OCI-LY7 (cell line): ENCODE measurements around the gene B9D2.

Experiments
- EZH2phosphoT487 ChIP-seq: fragments of 200-600 bp; sonication (generic); IDR thresholded peaks from 2 replicates; pipeline ENCODE4 v1.6.1; 2018; ENCODE audit warnings: low read depth, borderline replicate concordance, mild to moderate bottlenecking, mixed run types, antibody characterized with exemption, low read length, moderate library complexity, mixed read lengths
- TF ChIP-seq, protein P1 (sequence below): fragments of 200-600 bp; sonication (generic); conservative IDR thresholded peaks from 2 replicates; pipeline ENCODE4 v1.5.1; 2014; ENCODE audit warnings: mild to moderate bottlenecking, antibody characterized with exemption, low read length, moderate library complexity, mixed read lengths

DNA sequence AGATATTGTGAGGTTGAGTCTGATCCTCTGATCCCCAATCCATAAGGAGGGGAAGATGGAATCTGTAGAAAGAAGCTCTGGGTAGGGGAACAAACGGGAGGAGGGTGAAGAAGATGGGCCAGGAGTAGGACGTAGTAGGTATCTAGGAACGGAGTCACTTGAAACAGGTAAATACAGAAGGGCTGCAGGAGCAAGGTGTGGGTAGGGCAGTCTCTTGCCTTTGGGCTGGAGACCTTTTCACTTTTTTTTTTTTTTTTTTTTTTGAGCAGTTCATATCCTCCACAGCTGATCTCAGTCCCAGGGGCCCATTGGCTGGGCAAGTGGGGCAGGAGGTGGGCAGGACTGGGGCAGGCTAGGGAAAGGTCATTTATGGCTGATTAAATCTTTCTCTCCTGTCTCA, 35.1 kb upstream of the B9D2 start:
- TF ChIP-seq, protein P1, sequence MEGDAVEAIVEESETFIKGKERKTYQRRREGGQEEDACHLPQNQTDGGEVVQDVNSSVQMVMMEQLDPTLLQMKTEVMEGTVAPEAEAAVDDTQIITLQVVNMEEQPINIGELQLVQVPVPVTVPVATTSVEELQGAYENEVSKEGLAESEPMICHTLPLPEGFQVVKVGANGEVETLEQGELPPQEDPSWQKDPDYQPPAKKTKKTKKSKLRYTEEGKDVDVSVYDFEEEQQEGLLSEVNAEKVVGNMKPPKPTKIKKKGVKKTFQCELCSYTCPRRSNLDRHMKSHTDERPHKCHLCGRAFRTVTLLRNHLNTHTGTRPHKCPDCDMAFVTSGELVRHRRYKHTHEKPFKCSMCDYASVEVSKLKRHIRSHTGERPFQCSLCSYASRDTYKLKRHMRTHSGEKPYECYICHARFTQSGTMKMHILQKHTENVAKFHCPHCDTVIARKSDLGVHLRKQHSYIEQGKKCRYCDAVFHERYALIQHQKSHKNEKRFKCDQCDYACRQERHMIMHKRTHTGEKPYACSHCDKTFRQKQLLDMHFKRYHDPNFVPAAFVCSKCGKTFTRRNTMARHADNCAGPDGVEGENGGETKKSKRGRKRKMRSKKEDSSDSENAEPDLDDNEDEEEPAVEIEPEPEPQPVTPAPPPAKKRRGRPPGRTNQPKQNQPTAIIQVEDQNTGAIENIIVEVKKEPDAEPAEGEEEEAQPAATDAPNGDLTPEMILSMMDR: no peak
- no peak for TF ChIP-seq EZH2phosphoT487
